Left hindlimb (tissue), 1 donor: ENCODE results near the gene YPEL1.

Experiments used
- DNase-seq: peaks from one replicate; pipeline ENCODE4 v3.0.0-alpha.2; 2018

The YPEL1 gene

GRCh38 chr22:21652010-21652546 lies 83.5 kb downstream of the YPEL1 start:
- peak; percentile 93 for DNase-seq

DNA sequence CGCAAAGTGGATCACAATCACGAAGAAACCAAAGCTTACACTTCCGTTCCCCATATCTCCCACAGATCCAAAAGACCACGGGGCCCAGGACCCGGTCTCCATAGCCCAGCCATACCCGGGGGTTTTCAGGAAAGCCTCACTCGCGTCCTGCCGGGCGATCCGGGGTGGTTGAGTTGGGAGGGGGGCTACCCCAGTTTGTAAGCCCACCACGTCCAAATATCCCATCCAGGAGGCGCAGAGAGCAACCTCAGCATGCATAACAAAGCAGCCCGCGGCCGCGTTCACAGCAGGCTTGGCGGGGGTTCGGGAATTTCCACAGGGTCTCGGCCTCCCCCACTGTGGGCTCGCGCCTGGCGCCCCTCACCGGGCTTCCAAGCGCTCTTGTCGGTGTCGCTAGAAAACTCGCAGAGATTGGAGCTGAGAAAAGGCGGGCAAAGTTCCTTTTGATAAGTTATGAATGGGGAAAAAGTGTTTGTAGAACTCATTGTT lies 84.0 kb downstream of the YPEL1 start:
- no peak for DNase-seq

DNA sequence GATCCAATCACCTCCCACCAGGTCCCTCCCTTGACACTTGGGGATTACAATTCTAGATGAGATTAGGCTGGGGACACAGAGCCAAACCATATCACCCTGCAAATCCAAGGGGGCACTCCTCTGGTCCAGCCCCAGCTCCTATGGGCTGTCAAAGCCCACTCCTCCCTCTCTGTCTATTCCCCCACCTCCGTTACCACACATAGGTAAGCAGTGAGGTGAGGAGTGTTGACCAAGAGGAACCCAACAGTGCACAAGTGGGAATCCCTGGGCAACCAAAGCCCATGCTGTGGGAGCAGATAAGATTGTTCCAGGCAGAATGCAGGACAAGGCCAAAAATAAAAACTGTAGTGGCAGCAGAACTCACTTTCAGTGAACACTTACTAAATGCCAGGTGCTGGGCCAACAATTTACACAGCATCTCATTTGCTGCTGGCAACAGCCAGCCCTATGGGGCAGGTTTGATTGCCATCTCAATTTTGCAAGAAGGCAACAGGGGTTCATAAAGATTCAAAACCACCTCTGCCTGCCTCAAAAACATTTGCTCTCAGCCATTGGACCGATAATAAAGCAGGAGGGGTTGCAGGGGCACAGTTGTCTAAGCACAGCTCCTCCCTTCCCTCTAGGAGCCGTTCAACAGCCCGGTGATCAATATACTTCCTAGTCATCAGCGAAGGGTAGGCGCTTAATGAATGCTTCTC lies 84.6 kb downstream of the YPEL1 start:
- no peak for DNase-seq

- no peak for DNase-seq
Measured at GRCh38 chr22:21650280-21650679, 85.3 kb downstream of the YPEL1 start.
